Gastrocnemius medialis (tissue), 4 donors: ENCODE measurements around the gene NLRC3. TPM values are rescaled to one million over a fixed set of nuclear protein-coding genes. Genes with fewer than 3 reads are reported as not detected.

ENCODE experiments used
- ATAC-seq, 2 donors: fragments of 150-250 bp; one replicate each; pipeline ENCODE4 v1.9.1; 2016
- DNase-seq, 2 donors: peaks; one replicate each; pipeline ENCODE4 v3.0.0-alpha.2; 2019
- H3K27ac ChIP-seq, 4 donors: fragments of 200-600 bp; sonication (generic); 1 replicate in 1 of 4; 2 replicates in 3 of 4; pipeline ENCODE4 v1.5.1; 2016 to 2018; ENCODE audit warnings: mild to moderate bottlenecking in 2 of 4, moderate library complexity in 1 of 4
- H3K27me3 ChIP-seq, 3 donors: fragments of 200-600 bp; sonication (generic) in 2 of 3; 1 replicate in 1 of 3; 2 replicates in 2 of 3; pipeline versions ENCODE4 v1.5.1 to v1.6.0; 2016 to 2019; ENCODE audit warnings: mild to moderate bottlenecking in 1 of 3, moderate library complexity in 1 of 3
- H3K36me3 ChIP-seq, 2 donors: fragments of 200-600 bp; sonication (generic) in 1 of 2; one replicate each; pipeline ENCODE4 v1.5.1; 2017 to 2018
- H3K4me1 ChIP-seq, 2 donors: fragments of 200-600 bp; sonication (generic) in 1 of 2; one replicate each; pipeline ENCODE4 v1.5.1; 2016 to 2017; ENCODE audit warnings: mild to moderate bottlenecking in 2 of 2
- H3K4me3 ChIP-seq, 4 donors: fragments of 200-600 bp; sonication (generic) in 3 of 4; 1 replicate in 1 of 4; 2 replicates in 3 of 4; pipeline ENCODE4 v1.5.1; 2016 to 2019; ENCODE audit warnings: mild to moderate bottlenecking in 2 of 4
- H3K9me3 ChIP-seq, 3 donors: fragments of 200-600 bp; sonication (generic) in 2 of 3; 1 replicate in 1 of 3; 2 replicates in 2 of 3; pipeline ENCODE4 v1.5.1; 2016 to 2019
- POLR2A ChIP-seq, 2 donors: fragments of 450-650 bp; IDR thresholded peaks; one replicate each; pipeline ENCODE4 v1.6.1; 2017; ENCODE audit warnings: antibody characterized with exemption in 2 of 2, mild to moderate bottlenecking in 2 of 2, moderate library complexity in 2 of 2
- in situ Hi-C, 4 donors: fragments of 200-750 bp; cut with MboI; loops; one replicate each; pipeline versions ENCODE4 v1.15.0 to v1.8.0; 2017; ENCODE audit warnings: low sequenced_read_pairs in 4 of 4
- intact Hi-C: fragments of 100-400 bp; cut with DNase I; formaldehyde crosslinking; loops from one replicate; pipeline ENCODE4 v1.15.1; 2023; ENCODE audit warnings: low total_unique reads
- total RNA-seq, 4 donors: library from RNA; depleted of rRNA; stranded (reverse); fragments of >200 nt; gene quantifications; one replicate each; pipeline versions ENCODE4 v1.1.0 to v1.2.3, GENCODE V29; 2016
- TF ChIP-seq, protein P1 (sequence below), 5 experiments: fragments of 450-650 bp in 3 of 5; fragments of 200-600 bp in 2 of 5; sonication (generic) in 2 of 5; IDR thresholded peaks in 4 of 5; conservative IDR thresholded peaks in 1 of 5; 1 replicate in 4 of 5; 2 replicates in 1 of 5; pipeline ENCODE4 v1.5.1; 2016 to 2019; ENCODE audit warnings: antibody characterized with exemption in 5 of 5, mild to moderate bottlenecking in 3 of 5, moderate library complexity in 3 of 5

Gene NLRC3
- total RNA-seq, 4 donors from 2014 or later: 0.11 to 0.26 (median 0.22) TPM

DNA sequence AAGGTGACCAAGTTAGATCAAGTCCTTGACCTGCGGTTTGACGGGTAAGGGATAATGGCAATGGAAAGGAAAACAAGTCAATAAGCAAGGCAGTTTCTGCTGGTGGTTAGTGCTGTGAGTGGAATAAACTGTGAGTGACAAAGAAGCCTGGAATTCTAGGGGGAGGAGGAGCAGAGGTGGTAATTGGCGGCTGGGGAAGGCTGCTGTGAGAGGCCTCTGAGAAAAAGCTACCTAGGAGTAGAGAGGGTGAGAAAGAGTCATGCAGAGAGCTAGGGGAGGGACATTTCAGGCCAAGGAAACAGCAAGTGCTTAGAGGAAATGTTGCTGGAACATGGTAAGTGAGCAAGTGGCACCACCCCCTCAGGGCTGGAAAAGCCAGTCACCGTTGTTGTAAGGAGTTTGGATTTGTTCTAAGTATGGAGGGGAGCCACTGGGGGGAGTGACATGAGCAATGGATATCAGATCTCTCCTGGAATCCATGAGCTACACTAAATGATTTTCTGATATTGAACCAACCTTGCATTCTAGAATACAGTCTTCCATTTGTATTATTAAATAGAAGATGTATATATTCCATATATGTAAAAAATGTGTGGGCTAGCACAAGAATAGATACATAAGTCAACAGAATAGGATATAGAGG is 6.7 kb downstream of the NLRC3 start:
- no peaks in the 10 kb centered on the region for H3K9me3 ChIP-seq
- ATAC-seq (no peak), DNase-seq (no peak)
- intact Hi-C loops: no loop called here
- H3K27ac ChIP-seq: no peak overlapping the region
- no peak overlapping the region for H3K4me3 ChIP-seq
- in situ Hi-C loops: no loop called here
- no peak for TF ChIP-seq POLR2A (IDR thresholded peaks at IDR 0.05)
- TF ChIP-seq, protein P1, sequence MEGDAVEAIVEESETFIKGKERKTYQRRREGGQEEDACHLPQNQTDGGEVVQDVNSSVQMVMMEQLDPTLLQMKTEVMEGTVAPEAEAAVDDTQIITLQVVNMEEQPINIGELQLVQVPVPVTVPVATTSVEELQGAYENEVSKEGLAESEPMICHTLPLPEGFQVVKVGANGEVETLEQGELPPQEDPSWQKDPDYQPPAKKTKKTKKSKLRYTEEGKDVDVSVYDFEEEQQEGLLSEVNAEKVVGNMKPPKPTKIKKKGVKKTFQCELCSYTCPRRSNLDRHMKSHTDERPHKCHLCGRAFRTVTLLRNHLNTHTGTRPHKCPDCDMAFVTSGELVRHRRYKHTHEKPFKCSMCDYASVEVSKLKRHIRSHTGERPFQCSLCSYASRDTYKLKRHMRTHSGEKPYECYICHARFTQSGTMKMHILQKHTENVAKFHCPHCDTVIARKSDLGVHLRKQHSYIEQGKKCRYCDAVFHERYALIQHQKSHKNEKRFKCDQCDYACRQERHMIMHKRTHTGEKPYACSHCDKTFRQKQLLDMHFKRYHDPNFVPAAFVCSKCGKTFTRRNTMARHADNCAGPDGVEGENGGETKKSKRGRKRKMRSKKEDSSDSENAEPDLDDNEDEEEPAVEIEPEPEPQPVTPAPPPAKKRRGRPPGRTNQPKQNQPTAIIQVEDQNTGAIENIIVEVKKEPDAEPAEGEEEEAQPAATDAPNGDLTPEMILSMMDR (IDR thresholded peaks at IDR 0.05 in 4 of 5, conservative IDR thresholded peaks at IDR 0.05 in 1 of 5): no peak
- H3K36me3 ChIP-seq: no peaks in the 10 kb centered on the region
- H3K27me3 ChIP-seq: no peaks in the 10 kb centered on the region
- H3K4me1 ChIP-seq: no peaks in the 10 kb centered on the region

DNA sequence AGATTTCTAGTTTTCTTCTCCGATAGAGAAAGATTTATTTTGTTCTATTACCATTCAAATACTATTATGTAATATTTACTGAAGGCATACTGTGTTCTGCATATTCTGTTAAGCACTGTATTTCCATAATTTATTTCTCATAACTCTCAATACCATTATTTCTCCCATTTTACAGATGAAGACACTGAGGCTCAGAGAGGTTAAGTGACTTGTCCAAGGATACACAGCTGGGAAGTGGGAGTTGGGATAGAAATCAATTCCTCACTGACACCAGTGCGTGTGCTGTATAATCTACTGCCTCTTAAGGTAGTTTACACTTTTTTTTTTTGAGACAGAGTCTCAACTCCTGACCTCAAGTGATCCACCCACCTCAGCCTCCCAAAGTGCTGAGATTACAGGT is 7.4 kb downstream of the NLRC3 start:
- Histone ChIP-seq H3K9me3 (no peaks in the 10 kb centered on the region), H3K4me3 (no peak overlapping the region), H3K4me1 (no peaks in the 10 kb centered on the region), H3K36me3 (no peaks in the 10 kb centered on the region), H3K27me3 (no peaks in the 10 kb centered on the region), H3K27ac (no peak overlapping the region)
- no peak for DNase-seq
- TF ChIP-seq, protein P1 (IDR thresholded peaks at IDR 0.05 in 4 of 5, conservative IDR thresholded peaks at IDR 0.05 in 1 of 5): no peak
- TF ChIP-seq POLR2A (IDR thresholded peaks at IDR 0.05): no peak
- ATAC-seq: no peak
- in situ Hi-C loops: no loop called here
- intact Hi-C loops: no loop called here

DNA sequence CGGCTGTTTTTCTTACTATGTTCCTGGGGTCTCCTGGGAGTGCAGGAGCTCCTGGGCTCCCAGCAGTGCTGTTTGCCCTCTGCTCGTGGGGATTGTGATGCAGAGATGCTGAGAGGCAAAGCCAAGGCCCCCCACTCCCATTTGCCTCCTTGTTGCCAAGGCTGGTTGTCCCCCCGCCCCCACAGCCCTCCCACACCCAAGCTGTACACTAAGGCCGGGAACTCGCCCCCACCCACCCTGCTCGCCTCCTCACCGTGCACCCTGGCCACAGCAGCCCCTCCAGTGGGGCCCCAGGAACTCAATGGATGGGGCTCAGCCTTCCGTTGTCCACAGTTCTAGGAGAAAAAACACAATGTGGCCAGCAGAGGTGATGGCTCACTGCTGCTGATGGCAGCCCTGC is 10.2 kb downstream of the NLRC3 start:
- TF ChIP-seq, protein P1 (IDR thresholded peaks at IDR 0.05 in 4 of 5, conservative IDR thresholded peaks at IDR 0.05 in 1 of 5): no peak
- TF ChIP-seq POLR2A (IDR thresholded peaks at IDR 0.05): no peak
- ATAC-seq (no peak), DNase-seq (no peak)
- no peaks in the 10 kb centered on the region for H3K4me1 ChIP-seq
- no peaks in the 10 kb centered on the region for H3K9me3 ChIP-seq
- in situ Hi-C loops (no loop called here), intact Hi-C loops (no loop called here)
- H3K27me3 ChIP-seq: no peaks in the 10 kb centered on the region
- H3K36me3 ChIP-seq: no peaks in the 10 kb centered on the region
- H3K4me3 ChIP-seq: no peak overlapping the region
- H3K27ac ChIP-seq: no peak overlapping the region

DNA sequence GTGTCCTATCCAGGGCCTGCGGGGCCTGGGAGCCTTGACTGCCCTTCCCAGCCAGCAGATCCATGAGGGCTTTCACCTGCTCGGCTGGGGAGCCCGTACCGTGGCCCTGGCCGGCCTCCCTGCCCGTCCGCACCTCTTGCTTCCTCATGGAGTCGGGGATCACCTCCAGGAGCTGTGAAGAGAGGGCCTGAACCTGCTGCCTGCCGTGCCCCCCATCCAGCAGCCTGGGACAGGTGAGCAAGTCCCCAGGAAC is 12.4 kb downstream of the NLRC3 start:
- no peaks in the 10 kb centered on the region for H3K9me3 ChIP-seq
- in situ Hi-C loops: no loop called here
- no peaks in the 10 kb centered on the region for H3K27me3 ChIP-seq
- no peak overlapping the region for H3K27ac ChIP-seq
- intact Hi-C loops: no loop called here
- DNase-seq (no peak), ATAC-seq (no peak)
- no peaks in the 10 kb centered on the region for H3K36me3 ChIP-seq
- no peaks in the 10 kb centered on the region for H3K4me1 ChIP-seq
- H3K4me3 ChIP-seq: no peak overlapping the region
- no peak for TF ChIP-seq POLR2A (IDR thresholded peaks at IDR 0.05)
- TF ChIP-seq, protein P1 (IDR thresholded peaks at IDR 0.05 in 4 of 5, conservative IDR thresholded peaks at IDR 0.05 in 1 of 5): no peak
